Measurements from ENCODE around the gene SRGAP2. TPM values are rescaled to one million over a fixed set of nuclear protein-coding genes. Genes with fewer than 3 reads are reported as not detected.
"Not testable (repeated sequence)": the region's sequence is repeated elsewhere in the genome, so short reads cannot be mapped to it uniquely, and the experiment has no call there.

SRGAP2 gene
- total RNA-seq (2021), result 36.5 and 37.9 TPM in 2 replicates
- long read RNA-seq, partial matches to known transcripts, result 2 of 7 reads
- long read RNA-seq, other reads (novel, unspliced or antisense), result 5 of 7 reads

GRCh38 chr1:206203364-206204158, at the start of gene SRGAP2:
TSS of gene SRGAP2 (plus strand) at chr1:206203541. CDS start at chr1:206205971, 2,430 bp downstream.
- DNase-seq, result peak; percentile 37
- not testable (repeated sequence) for H2BK12ac ChIP-seq (ENCODE audit: insufficient read length, low read depth, low read length); H3K14ac ChIP-seq (ENCODE audit: insufficient read depth, low read length); H2BK20ac ChIP-seq (ENCODE audit: low read depth, low read length, poor library complexity, severe bottlenecking); H3K4me1 Mint-ChIP-seq; H2AK5ac ChIP-seq (ENCODE audit: insufficient read length, low read length); H3K23ac ChIP-seq (ENCODE audit: insufficient read length, low read depth, low read length); H3K4me1 ChIP-seq (ENCODE audit: insufficient read depth, low read length); H2BK15ac ChIP-seq (ENCODE audit: low read depth, low read length); H3K9ac ChIP-seq (ENCODE audit: extremely low read depth, insufficient read length, low read length); H2BK5ac ChIP-seq (ENCODE audit: insufficient read length, low read length); H3K27ac Mint-ChIP-seq; H3K27me3 Mint-ChIP-seq (ENCODE audit: low read depth); H4K5ac ChIP-seq (ENCODE audit: insufficient read length, low read depth, low read length); H4K91ac ChIP-seq (ENCODE audit: insufficient read length, low read depth, low read length); H3K27ac ChIP-seq (ENCODE audit: insufficient read length, low read depth, low read length); H3K9me3 Mint-ChIP-seq; H3K9me3 ChIP-seq (ENCODE audit: control insufficient read depth, low read depth, low read length); H2BK120ac ChIP-seq (ENCODE audit: low read depth, low read length, poor library complexity, severe bottlenecking); H3K79me1 ChIP-seq (ENCODE audit: insufficient read depth, low read depth, low read length, poor library complexity, severe bottlenecking); H3K4me2 ChIP-seq (ENCODE audit: insufficient read depth, insufficient read length, low read length); H3K23me2 ChIP-seq (ENCODE audit: insufficient read length, low read depth, low read length, poor library complexity, severe bottlenecking); H4K8ac ChIP-seq (replicated peaks; ENCODE audit: insufficient read length, low read depth, low read length); H3K4ac ChIP-seq (ENCODE audit: low read depth, low read length); H3K79me2 ChIP-seq (ENCODE audit: insufficient read depth, low read length); H3K56ac ChIP-seq (ENCODE audit: insufficient read length, low read depth, low read length); H4K20me1 ChIP-seq (ENCODE audit: control insufficient read depth, insufficient read depth, insufficient read length); H3K27me3 ChIP-seq (ENCODE audit: insufficient read depth, low read length); H3K18ac ChIP-seq (ENCODE audit: insufficient read length, low read depth, low read length); H3T11ph ChIP-seq (ENCODE audit: low read length); H2AFZ ChIP-seq (ENCODE audit: low read length); H3K36me3 Mint-ChIP-seq (ENCODE audit: insufficient read depth in 1 of 3, low read depth in 3 of 3)
- peak within 1 kb of the TSS; percentile 65 to 83 for H3K4me3 Mint-ChIP-seq
- WGBS (ENCODE audit: extremely low coverage, insufficient read length, low lambda C conversion rate), result no CpG with 5 or more reads among the region's 63 CpGs

Data from H9 (cell line).